SJCRH30 (cell line): Measurements from ENCODE around the gene FAM222A. TPM values are rescaled to one million over a fixed set of nuclear protein-coding genes. Genes with fewer than 3 reads are reported as not detected.
A peak's percentile ranks its signal among the peaks of the same experiment; 100 is the strongest.

Source experiments
- DNase-seq, 2 experiments: peaks; one replicate each; pipeline ENCODE4 v3.0.0-alpha.2; 2015 to 2020
- H3K27ac ChIP-seq: fragments of 250-450 bp; sonication (Bioruptor Pico); 2 replicates; pipeline ENCODE4 v1.5.1; 2020; ENCODE audit warnings: mild to moderate bottlenecking, moderate library complexity
- H3K27me3 ChIP-seq: fragments of 250-450 bp; sonication (Bioruptor Pico); 2 replicates; pipeline ENCODE4 v1.5.1; 2020; ENCODE audit warnings: mild to moderate bottlenecking, moderate library complexity
- H3K36me3 ChIP-seq: fragments of 250-450 bp; sonication (Bioruptor Pico); 2 replicates; pipeline ENCODE4 v1.5.1; 2020; ENCODE audit warnings: mild to moderate bottlenecking, moderate library complexity
- H3K4me1 ChIP-seq: fragments of 250-450 bp; sonication (Bioruptor Pico); 2 replicates; pipeline ENCODE4 v1.5.1; 2020; ENCODE audit warnings: mild to moderate bottlenecking, moderate library complexity
- H3K4me3 ChIP-seq: fragments of 250-450 bp; sonication (Bioruptor Pico); 2 replicates; pipeline ENCODE4 v1.5.1; 2020; ENCODE audit warnings: mild to moderate bottlenecking, moderate library complexity
- H3K9me3 ChIP-seq: fragments of 250-450 bp; sonication (Bioruptor Pico); replicated peaks from 2 replicates; pipeline ENCODE4 v1.5.1; 2020; ENCODE audit warnings: mild to moderate bottlenecking, moderate library complexity
- total RNA-seq: library from RNA; depleted of rRNA; stranded (reverse); fragments of >200 nt; shearing (Covaris generic); gene quantifications from 2 replicates; pipeline ENCODE4 v1.2.3, GENCODE V29; 2014

The FAM222A gene
- total RNA-seq, 1 experiment from 2014 or later, result 17.5 TPM

DNA sequence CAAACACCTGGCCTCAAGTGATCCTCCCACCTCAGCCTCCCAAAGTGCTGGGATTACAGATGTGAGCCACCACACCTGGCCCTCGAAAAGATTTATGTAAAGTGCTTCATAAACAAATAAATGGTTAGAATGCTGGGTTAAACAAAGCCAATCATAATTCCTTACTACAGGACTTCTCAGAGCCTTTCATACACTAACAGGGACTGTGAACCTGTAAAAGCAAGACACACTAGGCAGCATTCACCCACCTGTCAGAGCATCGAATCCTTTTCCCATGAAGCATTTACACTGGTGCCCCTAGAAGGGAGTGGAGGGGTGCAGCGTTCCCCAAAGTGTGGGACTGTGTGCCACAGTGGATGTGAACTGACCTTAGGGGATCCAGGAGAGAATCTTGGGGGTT, 90.1 kb downstream of the FAM222A start:
- Histone ChIP-seq H3K36me3 (no peaks in the 10 kb centered on the region), H3K4me1 (no peaks in the 10 kb centered on the region), H3K27ac (no peak overlapping the region), H3K4me3 (no peak overlapping the region), H3K9me3 (no peaks in the 10 kb centered on the region), H3K27me3 (no peaks in the 10 kb centered on the region)
- DNase-seq, result no peak

DNA sequence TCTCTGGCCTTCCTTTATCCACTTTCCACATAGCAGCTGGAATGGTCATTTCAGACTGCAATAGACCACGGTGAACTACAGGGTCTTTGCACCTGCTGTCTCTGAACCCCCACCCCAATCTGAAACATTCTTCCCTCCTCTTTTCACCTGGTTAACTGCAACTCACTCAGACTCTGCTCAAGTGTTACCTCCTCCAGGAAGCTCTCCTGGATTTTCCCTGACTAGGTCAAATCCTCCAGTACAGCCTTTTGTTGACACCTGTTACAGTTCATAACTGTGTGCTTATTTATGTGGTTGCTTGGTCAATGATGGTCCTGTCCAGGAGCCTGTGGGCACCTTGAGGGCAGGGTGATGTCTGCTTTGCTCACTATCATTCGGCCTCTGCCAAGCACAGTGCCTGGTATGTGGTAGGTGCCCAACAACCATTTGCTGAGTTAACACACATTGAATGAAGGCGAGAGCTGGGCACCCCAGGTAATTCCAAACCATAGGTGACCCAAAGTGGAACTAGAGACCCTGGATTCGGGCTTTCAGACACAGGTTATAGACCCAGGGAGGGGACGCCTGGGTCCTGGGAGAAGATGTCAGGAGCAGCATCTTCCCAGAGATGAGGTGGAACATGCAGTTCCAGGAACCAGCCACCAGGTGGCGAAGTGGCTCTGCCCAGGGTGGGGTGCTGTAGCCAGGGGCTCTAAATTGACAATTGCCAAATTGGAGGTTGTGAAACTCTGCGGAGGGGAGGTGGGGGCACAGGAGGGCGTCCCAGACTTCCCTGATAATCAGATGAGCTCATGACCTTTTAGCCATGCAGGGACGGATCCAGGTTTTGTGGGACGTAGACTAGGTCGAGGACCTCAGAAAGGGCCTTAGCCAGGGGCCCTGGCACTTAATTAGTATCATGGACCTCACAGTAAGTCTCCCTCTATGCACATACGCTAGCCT, 91.5 kb downstream of the FAM222A start:
- no peaks in the 10 kb centered on the region for H3K4me1 ChIP-seq
- no peak overlapping the region for H3K4me3 ChIP-seq
- no peaks in the 10 kb centered on the region for H3K9me3 ChIP-seq
- no peaks in the 10 kb centered on the region for H3K27me3 ChIP-seq
- no peaks in the 10 kb centered on the region for H3K36me3 ChIP-seq
- DNase-seq, result peak; percentile 42 to 73
- H3K27ac ChIP-seq, result no peak overlapping the region

DNA sequence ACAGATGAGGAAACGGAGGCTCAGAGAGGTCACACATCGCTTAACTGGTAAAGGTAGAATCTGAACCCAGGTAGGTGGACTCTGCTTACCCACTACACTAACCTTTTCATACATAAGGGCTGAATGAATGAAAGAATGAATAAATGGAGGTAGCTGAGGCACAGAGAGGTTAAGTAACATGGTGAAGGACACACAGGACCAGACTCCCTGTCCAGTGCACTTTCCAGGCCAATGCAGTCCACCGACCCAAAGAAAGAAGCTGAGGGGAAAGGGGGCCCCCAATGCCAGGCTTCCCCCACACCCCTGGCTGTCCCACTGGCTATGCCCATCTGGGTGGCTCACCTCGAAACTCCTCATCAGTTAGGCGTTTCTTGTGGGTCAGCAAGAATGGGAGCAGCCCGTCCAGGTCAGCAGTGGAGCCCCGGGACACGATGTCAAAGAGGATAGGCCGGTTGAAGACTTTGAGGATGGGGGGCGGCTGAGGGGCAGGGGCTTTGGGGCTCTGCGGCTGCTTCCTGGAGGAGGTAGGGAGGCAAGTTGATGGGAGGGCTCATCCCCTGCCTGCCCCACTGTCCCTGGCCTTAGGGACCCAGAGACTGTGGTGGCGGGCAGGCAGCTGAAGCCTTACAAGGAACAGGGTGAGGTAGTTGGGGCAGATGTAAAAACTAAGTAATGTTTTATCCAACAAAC, 94.5 kb downstream of the FAM222A start:
- no peak overlapping the region for H3K4me3 ChIP-seq
- DNase-seq, result no peak
- H3K27me3 ChIP-seq, result no peaks in the 10 kb centered on the region
- no peaks in the 10 kb centered on the region for H3K36me3 ChIP-seq
- no peaks in the 10 kb centered on the region for H3K9me3 ChIP-seq
- H3K27ac ChIP-seq, result no peak overlapping the region
- no peaks in the 10 kb centered on the region for H3K4me1 ChIP-seq

DNA sequence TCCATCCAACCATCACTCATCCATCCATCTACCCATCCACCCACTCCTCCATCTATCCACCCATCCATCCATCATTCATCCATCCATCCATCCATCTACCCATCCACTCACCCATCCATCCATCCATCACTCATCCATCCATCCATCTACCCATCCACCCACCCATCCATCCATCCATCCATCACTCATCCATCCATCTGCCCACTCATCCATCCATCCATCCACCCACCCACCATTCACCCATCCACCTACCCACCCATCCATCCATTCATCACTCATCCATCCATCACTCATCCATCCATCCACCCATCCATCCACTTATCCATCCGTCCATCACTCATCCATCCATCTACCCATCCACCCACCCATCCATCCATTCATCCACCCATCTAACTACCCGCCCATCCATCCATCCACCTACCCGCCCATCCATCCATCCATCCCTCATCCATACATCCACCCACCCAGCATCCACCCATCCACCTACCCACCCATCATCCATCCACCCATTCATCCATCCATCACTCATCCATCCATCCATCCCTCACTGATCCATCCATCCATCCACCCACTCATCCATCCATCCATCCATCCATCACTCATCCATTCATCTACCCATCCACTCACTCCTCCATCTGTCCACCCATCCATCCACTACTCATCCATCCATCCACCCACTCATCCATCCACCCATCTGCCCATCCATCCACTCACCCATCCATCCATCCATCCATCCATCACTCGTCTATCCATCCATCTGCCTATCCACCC, 95.4 kb downstream of the FAM222A start:
- DNase-seq, result no peak
- Histone ChIP-seq H3K36me3 (peaks cover 2% of the 10 kb centered on the region; the same call in 1 of the 2 replicates), H3K4me3 (no peak overlapping the region), H3K27me3 (no peaks in the 10 kb centered on the region), H3K27ac (no peak overlapping the region), H3K4me1 (no peaks in the 10 kb centered on the region), H3K9me3 (no peaks in the 10 kb centered on the region)

DNA sequence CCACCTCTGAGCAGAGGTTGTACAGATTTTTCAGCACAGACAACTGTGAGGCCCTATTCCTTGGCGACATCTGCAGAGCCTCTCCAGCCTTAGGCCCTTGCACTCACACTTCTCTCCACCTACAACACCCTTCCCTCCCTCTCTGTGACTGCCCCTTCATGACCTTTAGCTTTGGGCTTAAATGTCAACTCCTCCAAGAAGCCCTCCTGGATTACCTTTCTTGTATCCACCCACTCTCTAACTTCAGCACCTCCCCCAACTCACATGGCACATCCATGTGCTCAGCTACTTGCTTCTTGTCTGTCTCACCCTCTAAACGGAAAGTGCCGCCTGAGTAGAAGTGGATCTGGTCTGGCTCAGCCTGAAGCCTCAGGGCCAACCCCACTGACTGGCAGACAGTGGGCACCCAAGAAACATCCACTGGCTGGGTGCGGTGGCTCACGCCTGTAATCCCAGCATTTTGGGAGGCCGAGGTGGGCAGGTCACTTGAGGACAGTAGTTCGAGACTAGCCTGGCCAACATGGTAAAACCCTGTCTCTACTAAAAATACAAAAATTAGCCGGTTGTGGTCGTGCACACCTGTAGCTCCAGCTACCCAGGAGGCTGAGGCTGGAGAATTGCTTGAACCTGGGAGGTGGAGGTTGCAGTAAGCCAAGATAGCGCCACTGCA, 97.5 kb downstream of the FAM222A start:
- Histone ChIP-seq H3K4me3 (no peak overlapping the region), H3K36me3 (peaks cover 2% of the 10 kb centered on the region; the same call in 1 of the 2 replicates), H3K27me3 (no peaks in the 10 kb centered on the region), H3K4me1 (no peaks in the 10 kb centered on the region), H3K27ac (no peak overlapping the region), H3K9me3 (no peaks in the 10 kb centered on the region)
- DNase-seq, result no peak

DNA sequence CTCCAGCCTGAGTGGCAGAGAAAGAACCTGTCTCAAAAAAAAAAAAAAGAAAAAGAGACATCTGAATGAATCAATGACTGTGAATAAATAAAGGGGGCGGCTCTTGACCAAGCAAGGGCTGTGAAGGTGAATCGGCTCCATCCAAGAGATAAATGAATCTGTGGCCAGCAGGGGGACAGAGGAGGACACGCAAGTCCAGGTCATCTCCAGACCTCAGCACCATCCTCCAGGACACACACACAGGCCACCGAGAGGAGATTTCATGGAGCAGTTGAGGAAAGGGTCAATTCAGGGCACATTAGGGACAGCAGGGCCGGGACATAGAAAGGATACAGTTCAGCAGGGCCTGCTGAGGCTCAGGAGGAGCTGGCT, 98.0 kb downstream of the FAM222A start:
- Histone ChIP-seq H3K4me1 (no peaks in the 10 kb centered on the region), H3K4me3 (no peak overlapping the region), H3K36me3 (peaks cover 2% of the 10 kb centered on the region; the same call in 1 of the 2 replicates), H3K27ac (no peak overlapping the region), H3K27me3 (no peaks in the 10 kb centered on the region), H3K9me3 (no peaks in the 10 kb centered on the region)
- no peak for DNase-seq

DNA sequence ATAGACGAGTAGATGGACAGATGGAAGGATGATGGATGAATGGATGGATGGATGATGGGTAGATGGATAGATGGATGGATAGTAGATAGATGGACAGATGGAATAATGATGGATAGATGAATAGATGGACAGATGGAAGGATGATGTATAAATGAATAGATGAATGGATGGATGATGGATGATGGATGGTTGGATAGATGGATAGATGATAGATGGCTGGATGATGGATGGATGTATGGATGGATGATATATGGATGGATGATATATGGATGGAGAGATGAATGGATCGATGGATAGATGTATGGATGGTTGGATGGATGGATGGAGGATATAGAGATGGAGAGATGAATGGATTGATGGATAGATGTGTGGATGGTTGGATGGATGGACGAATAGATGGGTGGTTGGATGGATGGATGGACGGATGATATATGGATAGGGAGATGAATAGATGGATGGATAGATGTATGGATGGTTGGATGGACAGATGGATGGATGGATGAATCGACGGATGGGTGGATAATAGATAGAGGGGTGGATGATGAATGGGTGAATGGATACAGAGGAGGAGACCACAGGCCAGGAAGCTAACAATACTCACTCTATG, 100.3 kb downstream of the FAM222A start:
- Histone ChIP-seq H3K27ac (no peak overlapping the region), H3K4me1 (no peaks in the 10 kb centered on the region), H3K27me3 (no peaks in the 10 kb centered on the region), H3K36me3 (peaks cover 2% of the 10 kb centered on the region; the same call in 1 of the 2 replicates), H3K9me3 (no peaks in the 10 kb centered on the region), H3K4me3 (no peak overlapping the region)
- no peak for DNase-seq

DNA sequence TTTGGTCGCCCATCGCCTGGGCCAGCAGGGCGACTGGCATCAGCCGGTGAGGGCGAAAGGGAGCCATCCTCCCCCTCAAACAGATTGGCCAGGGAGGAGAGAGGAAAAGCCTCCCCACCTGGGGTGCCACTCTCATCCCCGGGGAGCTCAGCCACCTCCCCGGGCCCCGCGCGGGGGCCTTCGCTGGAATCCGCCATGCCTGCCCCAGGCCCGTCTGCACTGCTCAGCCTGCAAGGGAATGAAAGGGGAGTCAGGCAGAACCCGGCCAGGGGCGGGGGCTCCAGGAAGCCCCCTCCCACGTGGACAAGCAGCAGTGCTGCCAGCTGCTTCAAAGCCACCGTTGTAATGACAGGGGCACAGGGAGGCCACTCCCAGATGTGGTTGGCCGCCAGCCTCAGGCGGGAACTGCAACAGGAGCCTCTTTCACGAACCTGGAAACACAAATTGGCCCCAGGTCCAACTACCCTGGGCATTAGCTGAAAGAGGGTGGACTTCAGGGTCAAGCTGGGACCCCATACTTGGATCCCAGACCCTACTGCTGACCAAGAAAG, 101.0 kb downstream of the FAM222A start:
- no peak for DNase-seq
- Histone ChIP-seq H3K27me3 (no peaks in the 10 kb centered on the region), H3K4me1 (no peaks in the 10 kb centered on the region), H3K9me3 (no peaks in the 10 kb centered on the region), H3K27ac (no peak overlapping the region), H3K4me3 (no peak overlapping the region), H3K36me3 (peaks cover 2% of the 10 kb centered on the region; the same call in 1 of the 2 replicates)

DNA sequence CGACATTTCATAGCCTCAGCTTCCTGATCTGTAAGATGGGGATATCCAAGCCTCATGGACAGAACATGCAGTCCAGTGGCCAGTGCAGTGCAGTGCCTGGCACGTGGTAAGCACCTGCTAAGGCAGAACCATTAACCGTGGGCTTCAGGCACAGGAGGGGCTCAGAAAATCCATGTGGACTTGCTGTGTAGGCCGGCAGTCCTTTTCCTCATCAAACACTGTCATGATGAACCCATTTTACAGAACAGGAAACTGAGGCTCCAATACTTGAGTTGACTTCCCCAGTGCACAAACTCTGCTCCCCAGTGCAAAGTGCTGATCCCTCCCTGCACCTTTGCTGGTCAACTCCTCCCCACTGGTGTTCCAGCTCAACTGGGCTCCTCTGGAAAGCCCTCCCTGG, 101.6 kb downstream of the FAM222A start:
- no peak overlapping the region for H3K27ac ChIP-seq
- H3K4me1 ChIP-seq, result no peaks in the 10 kb centered on the region
- no peaks in the 10 kb centered on the region for H3K27me3 ChIP-seq
- no peak overlapping the region for H3K4me3 ChIP-seq
- H3K9me3 ChIP-seq, result no peaks in the 10 kb centered on the region
- H3K36me3 ChIP-seq, result peaks cover 2% of the 10 kb centered on the region; the same call in 1 of the 2 replicates
- DNase-seq, result no peak

DNA sequence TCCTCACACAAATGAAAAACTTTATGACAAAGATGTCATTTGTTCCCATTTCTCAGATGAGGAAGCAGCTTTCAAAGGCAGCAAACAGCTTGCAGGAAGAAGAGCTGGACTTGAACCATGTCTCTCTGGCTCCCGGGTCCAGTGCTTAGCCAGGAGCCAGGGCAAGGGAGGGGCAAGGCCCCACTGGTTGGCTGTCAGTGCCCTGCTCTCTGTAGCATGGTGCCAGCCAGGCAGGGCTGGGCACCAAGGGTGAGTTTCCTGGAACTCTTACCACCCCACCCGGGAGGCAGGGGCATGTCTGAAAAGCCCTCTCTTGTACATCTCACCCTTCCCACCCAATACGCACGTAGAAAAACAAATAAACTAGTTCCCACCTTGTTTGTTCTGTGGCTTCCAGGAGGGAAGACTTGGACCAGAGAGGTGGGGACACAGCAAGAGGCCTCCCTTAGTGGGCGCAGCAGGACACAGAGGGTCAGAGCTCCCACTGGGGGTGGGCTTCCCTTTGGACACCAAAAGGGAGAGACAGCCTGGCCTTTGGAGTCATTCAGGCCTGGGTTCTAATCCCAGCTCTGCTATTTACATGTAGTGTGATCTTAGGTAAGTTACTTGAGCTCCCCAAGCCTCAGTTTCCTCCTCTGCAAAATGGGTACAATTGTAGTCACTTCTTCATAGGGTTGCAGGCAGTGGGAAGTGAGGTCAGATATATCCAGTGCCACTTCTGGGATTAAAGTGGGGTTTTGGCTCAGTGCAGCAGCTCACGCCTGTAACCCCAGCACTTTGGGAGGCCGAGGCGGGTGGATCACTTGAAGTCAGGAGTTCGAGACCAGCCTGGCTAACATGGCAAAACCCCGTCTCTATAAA, 102.4 kb downstream of the FAM222A start:
- peaks cover 2% of the 10 kb centered on the region; the same call in 1 of the 2 replicates for H3K36me3 ChIP-seq
- H3K27ac ChIP-seq, result no peak overlapping the region
- no peak for DNase-seq
- no peaks in the 10 kb centered on the region for H3K27me3 ChIP-seq
- H3K4me1 ChIP-seq, result no peaks in the 10 kb centered on the region; the same call in 1 of the 2 replicates
- no peak overlapping the region for H3K4me3 ChIP-seq
- no peaks in the 10 kb centered on the region for H3K9me3 ChIP-seq

DNA sequence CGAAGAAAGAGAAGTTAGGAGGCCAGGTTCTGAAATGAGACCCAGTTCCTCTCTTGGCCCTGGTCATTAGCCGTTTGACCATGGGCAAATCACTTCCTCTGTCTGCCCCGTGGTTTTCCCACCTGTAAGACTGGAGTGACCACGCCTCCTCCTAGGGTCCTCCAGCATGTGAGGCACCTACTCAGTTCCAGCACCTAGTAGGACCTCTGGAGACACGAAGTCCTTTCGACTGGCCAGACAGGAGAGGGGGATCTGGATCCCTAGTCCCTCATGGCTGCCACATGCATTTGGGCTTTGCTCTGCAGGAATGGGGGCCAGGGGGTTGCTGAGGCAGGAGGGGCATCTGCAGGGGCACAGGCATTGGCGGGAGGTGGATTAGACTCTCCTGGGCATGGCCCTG, 103.2 kb downstream of the FAM222A start:
- no peak for DNase-seq

DNA sequence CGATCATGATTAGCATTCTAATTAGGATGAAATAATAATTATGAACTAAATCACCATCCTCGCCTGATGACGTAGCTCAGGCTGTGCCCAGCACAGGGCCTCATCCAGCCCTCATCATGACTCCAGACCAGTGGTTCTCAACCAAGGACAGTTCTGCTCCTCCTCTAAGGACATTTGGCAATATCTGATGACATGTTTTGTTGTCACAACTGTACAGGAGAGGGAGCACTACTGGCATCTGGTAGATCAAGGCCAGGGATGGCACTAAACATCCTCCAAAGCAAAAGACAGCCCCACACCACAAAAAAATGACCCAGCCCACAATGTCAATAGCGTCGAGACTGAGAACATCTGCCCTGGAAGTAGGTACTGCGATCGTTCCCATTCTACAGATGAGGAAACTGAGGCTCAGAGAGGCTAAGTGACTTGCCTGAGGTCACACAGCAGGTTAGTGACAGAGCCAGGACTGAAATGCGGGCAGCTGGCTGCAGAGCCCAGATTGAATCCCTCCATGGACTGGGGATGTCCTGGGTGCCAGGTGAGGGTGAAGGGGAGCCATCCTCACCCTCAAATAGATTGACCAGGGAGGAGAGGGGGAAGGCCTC, 104.1 kb downstream of the FAM222A start:
- Histone ChIP-seq H3K9me3 (no peaks in the 10 kb centered on the region), H3K4me1 (no peaks in the 10 kb centered on the region; the same call in 1 of the 2 replicates), H3K4me3 (no peak overlapping the region), H3K36me3 (peaks cover 2% of the 10 kb centered on the region; the same call in 1 of the 2 replicates), H3K27ac (no peak overlapping the region), H3K27me3 (no peaks in the 10 kb centered on the region)
- no peak for DNase-seq

More for the DNA sequence above, 103.2 kb downstream of the FAM222A start:
- no peaks in the 10 kb centered on the region; the same call in 1 of the 2 replicates for H3K4me1 ChIP-seq
- H3K4me3 ChIP-seq, result no peak overlapping the region
- no peaks in the 10 kb centered on the region for H3K9me3 ChIP-seq
- peaks cover 2% of the 10 kb centered on the region; the same call in 1 of the 2 replicates for H3K36me3 ChIP-seq
- H3K27ac ChIP-seq, result no peak overlapping the region
- H3K27me3 ChIP-seq, result no peaks in the 10 kb centered on the region
